Suprapubic skin (tissue), 4 donors: ENCODE data around the gene HDAC11. TPM values are rescaled to one million over a fixed set of nuclear protein-coding genes. Genes with fewer than 3 reads are reported as not detected.

ENCODE experiments used
- DNase-seq, 2 donors: peaks; one replicate each; pipeline ENCODE4 v3.0.0-alpha.2; 2019; ENCODE audit warnings: low spot score in 2 of 2
- H3K27ac ChIP-seq: fragments of 200-600 bp; sonication (generic); one replicate; pipeline ENCODE4 v1.5.1; 2019
- H3K27me3 ChIP-seq: fragments of 200-600 bp; sonication (generic); one replicate; pipeline ENCODE4 v1.5.1; 2019
- H3K36me3 ChIP-seq: fragments of 200-600 bp; sonication (generic); one replicate; pipeline ENCODE4 v1.5.1; 2019
- H3K4me1 ChIP-seq: fragments of 200-600 bp; sonication (generic); one replicate; pipeline ENCODE4 v1.5.1; 2019
- H3K4me3 ChIP-seq: fragments of 200-600 bp; sonication (generic); one replicate; pipeline ENCODE4 v1.5.1; 2019; ENCODE audit warnings: mild to moderate bottlenecking
- H3K9me3 ChIP-seq: fragments of 200-600 bp; sonication (generic); one replicate; pipeline ENCODE4 v1.5.1; 2019
- EP300 ChIP-seq: sonication (generic); formaldehyde crosslinking; IDR thresholded peaks from one replicate; pipeline ENCODE4 v1.6.1; 2017; ENCODE audit warnings: antibody characterized with exemption
- POLR2A ChIP-seq, 2 donors: fragments of 450-650 bp; IDR thresholded peaks; one replicate each; pipeline ENCODE4 v1.6.1; 2017; ENCODE audit warnings: antibody characterized with exemption in 2 of 2, mild to moderate bottlenecking in 2 of 2, moderate library complexity in 2 of 2
- POLR2AphosphoS5 ChIP-seq, 3 donors: sonication (generic); formaldehyde crosslinking; IDR thresholded peaks; one replicate each; pipeline ENCODE4 v1.6.1; 2017; ENCODE audit warnings: antibody characterized with exemption in 3 of 3
- WGBS: methylation state at CpG from one replicate; pipeline ENCODE4 v1.1.5; 2018; 5-methylcytosine and 5-hydroxymethylcytosine counted together
- total RNA-seq, 4 donors: library from RNA; depleted of rRNA; stranded (reverse); fragments of >200 nt; gene quantifications; one replicate each; pipeline ENCODE4 v1.1.0, GENCODE V29; 2016
- TF ChIP-seq, protein P1 (sequence below), 2 donors: fragments of 200-600 bp in 1 of 2; fragments of 450-650 bp in 1 of 2; sonication (generic) in 1 of 2; IDR thresholded peaks; one replicate each; pipeline ENCODE4 v1.5.1; 2016 to 2019; ENCODE audit warnings: antibody characterized with exemption in 2 of 2, mild to moderate bottlenecking in 1 of 2, moderate library complexity in 1 of 2

The HDAC11 gene
- total RNA-seq, 4 donors from 2014 or later = 16.7 to 28.3 (median 27.5) TPM

DNA sequence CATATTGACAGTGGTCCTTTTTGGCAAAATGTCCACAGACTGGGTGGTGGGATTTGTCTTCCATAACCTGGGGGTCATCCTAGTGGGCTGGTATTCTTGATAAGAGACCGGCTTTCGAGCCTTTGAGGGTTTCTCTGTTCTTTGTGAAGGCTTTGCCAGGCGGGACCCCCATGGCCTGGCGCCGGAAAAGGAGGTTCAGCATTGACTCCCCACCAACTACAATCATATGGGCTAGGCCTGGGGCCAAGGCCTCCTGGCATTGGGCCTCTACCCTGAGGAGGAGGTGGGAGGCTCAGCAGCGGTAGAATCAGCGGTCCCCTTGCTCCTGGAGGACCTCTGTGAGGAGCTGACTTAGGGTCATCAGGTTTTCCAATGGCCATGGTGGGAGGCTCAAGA lies 19.8 kb upstream of the HDAC11 start:
- no peak for DNase-seq
- H3K27me3 ChIP-seq = no peaks in the 10 kb centered on the region

DNA sequence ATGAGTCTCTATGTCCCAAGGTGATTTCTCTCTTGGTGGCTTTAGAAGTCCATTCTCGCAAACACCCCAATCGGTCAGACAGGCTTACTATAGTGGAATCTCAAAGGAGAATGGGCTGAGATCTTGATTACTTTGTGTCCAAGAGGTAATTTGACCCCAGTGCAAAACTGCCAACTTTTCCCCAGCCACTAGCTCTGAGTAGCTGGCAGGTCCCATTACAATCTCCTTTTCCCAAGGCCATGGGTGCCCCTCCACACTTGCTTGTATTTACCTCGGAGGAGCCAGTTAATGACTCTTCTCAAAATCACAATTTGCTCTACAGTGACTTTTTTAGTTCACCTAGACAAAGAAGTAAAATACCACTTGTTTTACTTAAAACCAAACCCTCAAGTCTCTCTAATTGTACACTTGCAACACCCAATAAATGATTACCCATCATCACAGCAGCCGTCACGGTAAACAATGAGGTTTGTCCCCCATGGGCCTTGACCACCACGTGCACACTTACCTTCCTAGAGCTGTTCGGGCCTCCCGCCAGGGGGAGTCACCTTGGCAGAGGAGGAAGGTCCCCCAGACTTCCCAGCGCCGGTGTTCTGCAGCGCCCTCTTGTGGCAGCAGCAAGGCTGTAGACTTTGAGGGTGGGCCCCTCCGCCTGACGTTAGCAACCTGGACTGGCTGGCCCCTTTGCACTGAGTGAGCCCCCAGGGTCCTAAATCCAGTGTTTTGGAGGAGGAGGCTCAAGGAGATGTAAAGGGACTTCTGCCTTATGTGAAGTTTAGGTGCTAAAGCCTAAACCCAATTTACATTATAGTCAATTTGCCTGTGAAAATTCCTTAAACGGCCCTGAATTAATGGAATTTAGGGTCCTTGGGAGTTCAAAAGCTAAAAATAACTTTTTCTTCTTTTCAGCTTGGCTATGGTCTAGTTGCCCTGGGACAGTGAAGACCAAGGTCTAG lies 18.7 kb upstream of the HDAC11 start:
- no peaks in the 10 kb centered on the region for H3K9me3 ChIP-seq

More for the DNA sequence above, 19.8 kb upstream of the HDAC11 start:
- no peak for TF ChIP-seq EP300
- TF ChIP-seq POLR2AphosphoS5 (IDR thresholded peaks at IDR 0.05) = no peak
- TF ChIP-seq, protein P1, sequence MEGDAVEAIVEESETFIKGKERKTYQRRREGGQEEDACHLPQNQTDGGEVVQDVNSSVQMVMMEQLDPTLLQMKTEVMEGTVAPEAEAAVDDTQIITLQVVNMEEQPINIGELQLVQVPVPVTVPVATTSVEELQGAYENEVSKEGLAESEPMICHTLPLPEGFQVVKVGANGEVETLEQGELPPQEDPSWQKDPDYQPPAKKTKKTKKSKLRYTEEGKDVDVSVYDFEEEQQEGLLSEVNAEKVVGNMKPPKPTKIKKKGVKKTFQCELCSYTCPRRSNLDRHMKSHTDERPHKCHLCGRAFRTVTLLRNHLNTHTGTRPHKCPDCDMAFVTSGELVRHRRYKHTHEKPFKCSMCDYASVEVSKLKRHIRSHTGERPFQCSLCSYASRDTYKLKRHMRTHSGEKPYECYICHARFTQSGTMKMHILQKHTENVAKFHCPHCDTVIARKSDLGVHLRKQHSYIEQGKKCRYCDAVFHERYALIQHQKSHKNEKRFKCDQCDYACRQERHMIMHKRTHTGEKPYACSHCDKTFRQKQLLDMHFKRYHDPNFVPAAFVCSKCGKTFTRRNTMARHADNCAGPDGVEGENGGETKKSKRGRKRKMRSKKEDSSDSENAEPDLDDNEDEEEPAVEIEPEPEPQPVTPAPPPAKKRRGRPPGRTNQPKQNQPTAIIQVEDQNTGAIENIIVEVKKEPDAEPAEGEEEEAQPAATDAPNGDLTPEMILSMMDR (IDR thresholded peaks at IDR 0.05) = no peak
- TF ChIP-seq POLR2A (IDR thresholded peaks at IDR 0.05) = no peak
- no peak overlapping the region for H3K4me3 ChIP-seq
- H3K36me3 ChIP-seq = no peaks in the 10 kb centered on the region
- H3K9me3 ChIP-seq = no peaks in the 10 kb centered on the region
- peaks cover 12% of the 10 kb centered on the region for H3K4me1 ChIP-seq
- 89% methylated on average over 6 of the region's 7 CpGs for WGBS
- H3K27ac ChIP-seq = no peak overlapping the region

DNA sequence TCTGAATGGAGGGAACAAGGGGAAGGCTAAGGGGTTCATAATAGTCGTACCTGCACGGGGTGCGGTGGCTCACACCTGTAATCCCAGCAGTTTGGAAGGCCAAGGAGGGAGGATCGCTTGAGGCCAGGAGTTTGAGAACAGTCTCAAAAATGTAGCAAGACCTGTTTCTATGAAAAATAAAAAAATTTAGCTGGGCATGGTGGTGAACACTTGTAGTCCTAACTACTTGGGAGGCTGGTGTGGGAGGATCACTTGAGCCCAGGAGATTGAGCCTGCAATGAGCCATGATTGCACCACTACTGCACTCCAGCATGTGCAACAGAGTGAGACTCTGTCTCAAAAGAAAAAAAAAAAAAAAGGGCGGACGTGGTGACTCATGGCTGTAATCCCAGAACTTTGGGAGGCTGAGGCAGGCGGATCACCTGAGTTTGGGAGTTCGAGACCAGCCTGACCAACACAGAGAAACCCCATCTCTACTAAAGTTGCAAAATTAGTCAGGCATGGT lies 17.9 kb upstream of the HDAC11 start:
- H3K27me3 ChIP-seq = no peaks in the 10 kb centered on the region
- no peaks in the 10 kb centered on the region for H3K36me3 ChIP-seq
- no peak overlapping the region for H3K27ac ChIP-seq
- TF ChIP-seq POLR2AphosphoS5 (IDR thresholded peaks at IDR 0.05) (no peak), POLR2A (IDR thresholded peaks at IDR 0.05) (no peak), EP300 (no peak)
- TF ChIP-seq, protein P1 (IDR thresholded peaks at IDR 0.05) = no peak
- 77% methylated on average over 8 of the region's 8 CpGs for WGBS
- H3K4me1 ChIP-seq = peaks cover 5% of the 10 kb centered on the region
- H3K4me3 ChIP-seq = no peak overlapping the region
- H3K9me3 ChIP-seq = no peaks in the 10 kb centered on the region
- DNase-seq = no peak

More for the DNA sequence above, 18.7 kb upstream of the HDAC11 start:
- no peak for TF ChIP-seq EP300
- TF ChIP-seq, protein P1 (IDR thresholded peaks at IDR 0.05) = peak in 1 of 2 donors; percentile 42
- 60% methylated on average over 11 of the region's 14 CpGs for WGBS
- Histone ChIP-seq H3K4me1 (peaks cover 7% of the 10 kb centered on the region), H3K36me3 (no peaks in the 10 kb centered on the region), H3K27ac (no peak overlapping the region), H3K4me3 (no peak overlapping the region), H3K27me3 (no peaks in the 10 kb centered on the region)
- no peak for DNase-seq

DNA sequence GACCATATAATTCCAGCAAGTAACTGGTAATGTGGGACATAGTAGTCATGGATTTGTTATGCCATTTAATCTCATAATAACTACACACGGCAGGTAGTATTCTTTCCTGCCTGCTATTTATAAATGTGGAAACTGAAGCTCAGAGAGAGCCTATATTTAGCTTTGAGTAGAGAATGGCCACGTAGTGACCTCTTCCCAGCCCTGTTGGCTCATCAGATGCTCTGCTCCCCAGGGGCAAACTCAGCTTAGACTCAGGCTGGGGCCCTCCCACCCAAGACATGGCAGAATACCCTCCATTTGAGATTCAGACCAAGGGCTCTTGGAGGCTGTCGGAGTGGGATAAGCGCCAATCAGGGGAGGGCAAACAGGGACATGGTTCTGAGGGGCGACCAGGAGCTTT lies 17.3 kb upstream of the HDAC11 start:
- TF ChIP-seq POLR2AphosphoS5 (IDR thresholded peaks at IDR 0.05) (no peak), EP300 (no peak), POLR2A (IDR thresholded peaks at IDR 0.05) (no peak)
- TF ChIP-seq, protein P1 (IDR thresholded peaks at IDR 0.05) = no peak
- Histone ChIP-seq H3K4me1 (peaks cover 2% of the 10 kb centered on the region), H3K4me3 (no peak overlapping the region), H3K27me3 (no peaks in the 10 kb centered on the region), H3K9me3 (no peaks in the 10 kb centered on the region), H3K36me3 (no peaks in the 10 kb centered on the region), H3K27ac (no peak overlapping the region)
- 58% methylated on average over 5 of the region's 5 CpGs for WGBS
- DNase-seq = no peak
